ENCODE data around the gene LIFR. TPM values are rescaled to one million over a fixed set of nuclear protein-coding genes. Genes with fewer than 3 reads are reported as not detected.

LIFR gene
- total and polyA plus RNA-seq, 2 experiments from 2014 or later, result 50.2 to 83.8 TPM

DNA sequence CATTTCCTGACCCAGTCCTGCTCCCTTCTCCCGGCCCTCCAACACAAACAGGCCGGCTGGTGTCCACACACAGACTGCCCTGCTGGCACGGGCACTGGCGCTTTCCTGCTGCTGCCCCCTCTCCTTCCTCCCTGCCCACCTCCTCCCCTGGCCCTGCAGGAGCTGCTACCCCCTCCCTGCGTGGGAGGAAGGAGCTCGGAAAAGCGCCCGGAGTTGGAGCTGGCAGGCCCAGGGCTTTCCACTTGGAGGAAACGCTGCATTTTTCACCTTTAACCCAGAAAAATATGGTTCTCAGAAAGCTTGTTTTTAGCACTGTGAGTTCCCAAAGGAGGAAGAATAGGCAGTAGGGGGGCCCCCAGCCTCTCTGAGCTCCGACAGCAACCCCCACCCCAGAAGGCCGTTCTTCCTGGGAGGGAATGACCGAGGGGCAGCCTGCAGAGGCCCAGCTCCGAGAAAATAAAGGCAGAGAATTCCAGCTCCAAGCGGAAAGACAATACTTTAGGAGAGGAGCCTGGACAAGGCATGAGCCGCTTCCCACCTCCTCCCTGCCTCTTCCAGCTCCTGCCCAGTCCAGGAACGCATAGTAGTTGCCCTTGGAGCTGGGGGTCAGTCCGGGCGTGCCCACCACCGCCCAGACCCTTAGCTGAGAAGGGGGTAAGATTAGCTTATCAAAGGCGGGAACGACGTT lies 88.9 kb downstream of the LIFR start:
- Histone ChIP-seq H3K27ac (peak overlapping the region; percentile 73), H3K9me2 (replicated peaks; ENCODE audit: insufficient read depth) (no peaks in the 10 kb centered on the region), H3K27me3 (no peaks in the 10 kb centered on the region), H2AFZ (no peak overlapping the region), H4K20me1 (ENCODE audit: insufficient read depth, poor library complexity, severe bottlenecking) (no peaks in the 10 kb centered on the region), H3K4me2 (no peak overlapping the region), H3K9me3 (ENCODE audit: low read depth) (no peaks in the 10 kb centered on the region), H3K36me3 (replicated peaks; ENCODE audit: insufficient read depth, low read depth) (no peaks in the 10 kb centered on the region), H3K4me3 (no peak overlapping the region), H3K4me1 (ENCODE audit: insufficient read depth) (peaks cover 41% of the 10 kb centered on the region), H3K79me2 (no peaks in the 10 kb centered on the region)
- no peak for TF ChIP-seq EZH2 (IDR thresholded peaks at IDR 0.05; ENCODE audit: borderline replicate concordance)
- no peak for TF ChIP-seq EZH2phosphoT487 (IDR thresholded peaks at IDR 0.05; ENCODE audit: low read depth, severe bottlenecking, unreplicated experiment)
- TF ChIP-seq, protein P1, sequence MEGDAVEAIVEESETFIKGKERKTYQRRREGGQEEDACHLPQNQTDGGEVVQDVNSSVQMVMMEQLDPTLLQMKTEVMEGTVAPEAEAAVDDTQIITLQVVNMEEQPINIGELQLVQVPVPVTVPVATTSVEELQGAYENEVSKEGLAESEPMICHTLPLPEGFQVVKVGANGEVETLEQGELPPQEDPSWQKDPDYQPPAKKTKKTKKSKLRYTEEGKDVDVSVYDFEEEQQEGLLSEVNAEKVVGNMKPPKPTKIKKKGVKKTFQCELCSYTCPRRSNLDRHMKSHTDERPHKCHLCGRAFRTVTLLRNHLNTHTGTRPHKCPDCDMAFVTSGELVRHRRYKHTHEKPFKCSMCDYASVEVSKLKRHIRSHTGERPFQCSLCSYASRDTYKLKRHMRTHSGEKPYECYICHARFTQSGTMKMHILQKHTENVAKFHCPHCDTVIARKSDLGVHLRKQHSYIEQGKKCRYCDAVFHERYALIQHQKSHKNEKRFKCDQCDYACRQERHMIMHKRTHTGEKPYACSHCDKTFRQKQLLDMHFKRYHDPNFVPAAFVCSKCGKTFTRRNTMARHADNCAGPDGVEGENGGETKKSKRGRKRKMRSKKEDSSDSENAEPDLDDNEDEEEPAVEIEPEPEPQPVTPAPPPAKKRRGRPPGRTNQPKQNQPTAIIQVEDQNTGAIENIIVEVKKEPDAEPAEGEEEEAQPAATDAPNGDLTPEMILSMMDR (IDR thresholded peaks at IDR 0.05; ENCODE audit: poor library complexity), result no peak
- DNase-seq (ENCODE audit: low spot score), result no peak
- 58% methylated on average over 22 of the region's 22 CpGs for WGBS (ENCODE audit: low lambda C conversion rate, missing lambda C conversion rate)

DNA sequence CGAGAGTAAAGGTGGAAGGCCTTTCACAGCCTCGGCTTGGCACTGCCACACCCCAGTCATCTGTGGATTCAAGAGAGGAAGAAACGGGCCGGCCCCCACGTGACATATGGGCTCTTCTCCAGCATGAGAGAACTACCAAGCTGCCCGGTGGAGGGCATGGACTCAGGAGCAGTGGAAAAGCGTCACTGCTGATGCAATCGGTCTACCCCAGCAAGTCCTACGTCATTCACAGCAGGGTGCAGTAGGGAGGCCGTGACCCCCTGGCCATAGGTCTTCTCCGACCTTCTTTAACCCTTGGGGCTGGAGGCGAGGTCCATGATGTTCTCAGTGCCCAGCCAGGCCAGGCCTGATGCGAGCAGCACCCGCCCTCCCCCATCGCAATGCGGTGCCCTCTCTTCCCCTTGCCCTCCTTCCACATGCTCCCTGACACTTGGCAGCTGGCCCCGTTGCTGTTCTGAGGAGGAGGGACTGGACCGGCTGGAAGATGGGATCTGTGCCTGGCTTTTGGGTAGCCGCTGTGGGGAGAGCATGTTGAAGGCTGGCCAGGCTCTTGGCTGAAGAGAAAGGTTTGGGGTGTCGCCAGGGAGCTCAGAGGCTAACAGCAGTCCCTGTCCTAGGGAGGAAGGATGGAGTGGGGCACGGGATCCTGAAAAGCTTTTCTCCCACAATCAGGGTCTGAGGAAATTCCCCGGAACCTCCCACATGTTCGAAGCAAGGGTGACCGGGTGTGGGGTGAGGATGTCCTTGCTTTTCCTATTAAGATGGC lies 89.8 kb downstream of the LIFR start:
- WGBS (ENCODE audit: low lambda C conversion rate, missing lambda C conversion rate), result 95% methylated on average over 19 of the region's 24 CpGs
- Histone ChIP-seq H3K27me3 (no peaks in the 10 kb centered on the region), H3K9me3 (ENCODE audit: low read depth) (no peaks in the 10 kb centered on the region), H3K9me2 (replicated peaks; ENCODE audit: insufficient read depth) (no peaks in the 10 kb centered on the region), H3K27ac (no peak overlapping the region), H4K20me1 (ENCODE audit: insufficient read depth, poor library complexity, severe bottlenecking) (no peaks in the 10 kb centered on the region), H3K4me2 (no peak overlapping the region), H3K4me1 (ENCODE audit: insufficient read depth) (peaks cover 41% of the 10 kb centered on the region), H2AFZ (no peak overlapping the region), H3K36me3 (replicated peaks; ENCODE audit: insufficient read depth, low read depth) (no peaks in the 10 kb centered on the region), H3K4me3 (no peak overlapping the region), H3K79me2 (no peaks in the 10 kb centered on the region)
- DNase-seq (ENCODE audit: low spot score), result no peak
- TF ChIP-seq EZH2phosphoT487 (IDR thresholded peaks at IDR 0.05; ENCODE audit: low read depth, severe bottlenecking, unreplicated experiment) (no peak), EZH2 (IDR thresholded peaks at IDR 0.05; ENCODE audit: borderline replicate concordance) (no peak)
- TF ChIP-seq, protein P1 (IDR thresholded peaks at IDR 0.05; ENCODE audit: poor library complexity), result no peak

DNA sequence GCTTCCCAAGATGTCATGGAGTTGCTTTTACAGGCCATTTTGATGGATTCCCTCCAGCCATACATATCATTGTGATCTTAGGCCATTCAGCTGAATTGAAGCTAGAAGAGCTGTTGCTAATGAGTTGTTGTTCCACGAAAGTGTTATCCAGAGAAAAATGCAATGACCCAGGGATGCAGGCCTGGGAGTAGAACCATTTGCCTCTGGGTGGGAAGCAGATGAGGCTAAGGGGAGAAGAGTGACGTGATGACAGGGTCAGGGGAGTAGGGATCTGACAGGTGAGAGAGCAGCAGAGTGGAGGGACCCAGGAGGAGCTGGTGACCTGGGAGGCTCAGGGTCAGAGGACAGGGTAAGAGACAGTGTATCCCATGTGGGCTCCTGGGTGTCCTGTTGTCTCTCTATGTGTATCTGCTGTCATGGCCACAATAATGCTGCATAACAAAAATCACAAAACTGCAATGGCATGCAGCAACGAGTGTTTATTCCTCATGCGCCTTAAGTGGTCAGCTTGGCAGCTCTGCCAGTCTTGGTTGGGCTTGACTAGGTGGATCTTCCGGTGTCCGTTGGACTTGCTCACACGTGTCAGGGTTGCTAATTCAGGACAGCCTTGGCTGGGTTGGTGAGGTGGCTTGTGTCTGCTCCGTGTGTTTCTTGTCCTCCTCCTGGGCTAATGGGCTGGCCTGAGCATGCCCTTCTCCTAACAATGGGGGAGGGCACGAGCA lies 90.6 kb downstream of the LIFR start:
- no peak overlapping the region for H3K27ac ChIP-seq
- 94% methylated on average over 9 of the region's 9 CpGs for WGBS (ENCODE audit: low lambda C conversion rate, missing lambda C conversion rate)
- H3K9me2 ChIP-seq (replicated peaks; ENCODE audit: insufficient read depth), result no peaks in the 10 kb centered on the region

More for the DNA sequence above, 90.6 kb downstream of the LIFR start:
- no peaks in the 10 kb centered on the region for H4K20me1 ChIP-seq (ENCODE audit: insufficient read depth, poor library complexity, severe bottlenecking)
- TF ChIP-seq EZH2phosphoT487 (IDR thresholded peaks at IDR 0.05; ENCODE audit: low read depth, severe bottlenecking, unreplicated experiment) (no peak), EZH2 (IDR thresholded peaks at IDR 0.05; ENCODE audit: borderline replicate concordance) (no peak)
- TF ChIP-seq, protein P1 (IDR thresholded peaks at IDR 0.05; ENCODE audit: poor library complexity), result no peak
- H3K27me3 ChIP-seq, result no peaks in the 10 kb centered on the region
- H3K4me2 ChIP-seq, result no peak overlapping the region
- peaks cover 41% of the 10 kb centered on the region for H3K4me1 ChIP-seq (ENCODE audit: insufficient read depth)
- no peak overlapping the region for H3K4me3 ChIP-seq
- no peaks in the 10 kb centered on the region for H3K79me2 ChIP-seq
- DNase-seq (ENCODE audit: low spot score), result no peak
- no peaks in the 10 kb centered on the region for H3K9me3 ChIP-seq (ENCODE audit: low read depth)
- no peak overlapping the region for H2AFZ ChIP-seq
- no peaks in the 10 kb centered on the region for H3K36me3 ChIP-seq (replicated peaks; ENCODE audit: insufficient read depth, low read depth)

All from hepatocyte (in vitro differentiated cells).